A549 (cell line): Measurements from ENCODE around the gene SCG5.

Experiments used
- POLR2A ChIP-seq: IDR thresholded peaks from 2 replicates; pipeline ENCODE4 v1.6.1; 2012; ENCODE audit warnings: mild to moderate bottlenecking, low read length
- USF2 ChIP-seq: fragments of 450-650 bp; IDR thresholded peaks from 2 replicates; pipeline ENCODE4 v1.6.1; 2014; ENCODE audit warnings: antibody characterized with exemption

GRCh38 chr15:32732574-32733157, 91.2 kb downstream of the SCG5 start:
- no peak for TF ChIP-seq USF2
- TF ChIP-seq POLR2A: no peak
